NCI-H1930 (cell line): ENCODE results near the gene ITGB7.

Experiments used
- DNase-seq, 2 experiments: peaks; one replicate each; lab custom pipeline; 2025; lab: John Stamatoyannopoulos, UW

ITGB7 gene

DNA sequence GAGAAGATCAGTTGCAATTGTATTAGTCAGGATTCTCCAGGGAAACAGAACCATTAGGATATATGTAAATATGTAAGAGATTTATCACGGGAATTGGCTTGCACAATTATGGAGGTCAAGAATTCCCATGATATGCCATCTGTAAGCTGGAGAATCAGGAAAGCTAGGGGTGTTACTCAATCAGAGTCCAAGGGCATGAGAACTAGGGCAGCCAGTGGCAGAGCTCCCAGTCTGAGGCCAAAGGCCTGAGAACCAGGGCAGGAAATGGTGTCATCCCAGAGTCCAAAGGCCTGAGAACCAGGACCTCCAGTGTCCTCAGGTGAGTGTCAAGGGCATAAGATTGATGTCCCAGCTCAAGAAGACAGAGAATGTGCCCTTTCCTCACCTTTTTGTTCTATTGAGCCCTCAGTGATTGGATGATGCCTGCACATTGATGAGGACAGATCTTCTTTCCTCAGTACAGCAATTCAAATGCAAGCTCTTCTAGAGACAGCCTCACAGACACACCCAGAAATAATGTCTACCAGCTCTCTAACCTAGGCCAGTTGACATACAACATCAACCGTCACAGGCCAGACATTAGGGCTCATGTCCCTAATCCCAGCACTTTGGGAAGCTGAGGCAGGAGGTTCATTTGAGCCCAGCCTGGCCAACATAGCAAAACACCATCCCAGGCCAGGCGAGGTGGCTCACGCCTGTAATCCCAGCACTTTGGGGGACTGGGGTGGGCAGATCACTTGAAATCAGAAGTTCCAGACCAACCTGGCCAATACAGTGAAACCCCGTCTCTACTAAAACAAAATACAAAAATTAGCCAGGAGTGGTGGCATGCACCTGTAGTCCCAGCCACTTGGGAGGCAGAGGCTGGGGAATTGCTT lies 61.4 kb downstream of the ITGB7 start:
- no peak for DNase-seq

DNA sequence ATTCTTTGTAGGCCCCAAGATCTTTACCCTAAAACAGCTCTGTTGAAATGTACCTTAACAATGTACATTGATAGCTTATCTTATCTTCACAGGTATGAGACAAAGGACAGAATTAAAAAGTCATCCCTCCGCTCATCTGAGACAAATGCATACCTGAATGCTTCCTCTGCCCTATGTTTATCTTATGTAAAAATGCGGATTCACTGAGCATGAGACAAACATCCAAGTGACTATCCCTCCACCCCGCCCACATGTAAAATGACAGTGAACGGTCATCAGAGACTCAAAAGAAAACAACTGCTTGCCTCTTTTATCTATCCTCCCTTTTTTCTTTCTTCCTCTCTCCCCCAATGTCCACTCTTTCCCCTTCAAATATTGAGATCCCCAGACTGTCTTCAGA lies 63.7 kb downstream of the ITGB7 start:
- no peak for DNase-seq
